Stomach smooth muscle (tissue), 2 donors: ENCODE measurements around the gene ZCCHC12.
"Not testable (repeated sequence)": the region's sequence is repeated elsewhere in the genome, so short reads cannot be mapped to it uniquely, and the experiment has no call there.

Experiments
- H3K27ac ChIP-seq: one replicate; pipeline ENCODE4 v1.7.0; 2013; ENCODE audit warnings: mild to moderate bottlenecking, low read length, inconsistent platforms
- H3K27me3 ChIP-seq, 2 donors: one replicate each; pipeline ENCODE4 v1.7.0; 2013; ENCODE audit warnings: low read length in 2 of 2; ENCODE audit not compliant: insufficient read depth in 2 of 2, control insufficient read depth in 1 of 2
- H3K36me3 ChIP-seq, 2 donors: one replicate each; pipeline ENCODE4 v1.7.0; 2013; ENCODE audit warnings: low read length in 2 of 2; ENCODE audit not compliant: control insufficient read depth in 2 of 2, insufficient read depth in 2 of 2
- H3K4me1 ChIP-seq: one replicate; pipeline ENCODE4 v1.7.0; 2013; ENCODE audit warnings: low read length; ENCODE audit not compliant: control insufficient read depth, insufficient read depth
- H3K4me3 ChIP-seq, 2 donors: one replicate each; pipeline ENCODE4 v1.7.0; 2013; ENCODE audit warnings: low read length in 2 of 2
- H3K9ac ChIP-seq, 2 donors: one replicate each; pipeline ENCODE4 v1.7.0; 2013; ENCODE audit warnings: low read length in 2 of 2, mild to moderate bottlenecking in 1 of 2
- H3K9me3 ChIP-seq, 2 donors: one replicate each; pipeline ENCODE4 v1.7.0; 2013; ENCODE audit warnings: low read length in 2 of 2; ENCODE audit not compliant: control insufficient read depth in 2 of 2
- donor health status: healthy.
- donor health status: Pancreatic carcinoma.

Gene ZCCHC12

DNA sequence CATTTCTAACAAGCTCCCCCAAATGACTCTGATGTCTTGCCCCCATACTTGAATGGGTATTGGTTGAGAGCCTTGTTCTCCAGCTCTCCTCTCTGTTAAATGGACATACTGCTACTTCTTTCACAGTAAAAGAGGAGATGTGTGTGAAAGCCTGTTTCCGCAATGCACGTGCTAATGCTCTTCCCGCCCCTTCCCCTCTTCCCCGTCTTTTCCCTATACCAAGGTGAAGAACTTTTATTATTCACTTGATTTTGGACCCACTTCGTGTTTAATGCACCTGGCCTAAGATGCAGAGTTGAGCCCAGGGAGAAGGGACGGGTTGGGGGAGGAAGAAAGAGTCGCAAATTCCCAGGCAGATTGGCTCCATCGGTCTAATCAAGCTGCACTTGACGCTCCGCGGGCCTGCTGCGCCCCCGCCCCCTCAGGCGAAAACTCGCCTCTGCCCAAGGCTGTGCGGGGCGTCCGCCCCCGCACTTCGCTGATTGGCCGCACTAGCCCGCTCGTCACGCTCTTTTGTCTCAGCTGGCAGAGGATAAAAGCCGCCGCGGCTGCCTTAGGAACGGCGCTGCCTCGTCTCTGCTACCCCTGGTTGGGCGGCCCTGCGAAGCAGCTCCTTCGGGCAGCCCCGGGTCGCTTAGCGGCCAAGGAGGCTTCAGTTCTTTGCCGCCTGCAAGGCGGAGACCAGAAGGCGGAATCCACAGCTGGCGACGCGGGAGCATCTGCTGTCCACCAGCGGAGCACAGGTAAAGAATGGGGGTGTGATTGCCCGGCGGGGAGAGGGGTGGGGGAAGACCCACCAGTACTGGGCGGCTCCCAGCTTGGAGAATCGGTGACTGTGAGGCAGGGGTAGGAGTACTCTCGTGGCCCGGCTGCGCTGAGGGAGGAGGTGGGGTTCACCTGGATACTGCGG lies at the start of gene ZCCHC12:
Gene ZCCHC12, plus strand, starts transcription at position 562 of the 910 bp plus-strand sequence. CDS start 1,421 bp downstream, outside the sequence.
- H3K4me1 ChIP-seq = peaks cover 12% of the 10 kb centered on the region
- peak within 1 kb of the TSS in 1 of 2 donors; percentile 65 for H3K4me3 ChIP-seq
- peaks cover 0 to 22% of the 10 kb centered on the region in 2 donors for H3K27me3 ChIP-seq
- no peak within 1 kb of the TSS for H3K9ac ChIP-seq
- H3K36me3 ChIP-seq = no peaks in the 10 kb centered on the region
- H3K27ac ChIP-seq = no peak within 1 kb of the TSS
- peaks cover 0 to 4% of the 10 kb centered on the region in 2 donors for H3K9me3 ChIP-seq

GRCh38 chrX:118779581-118779980 lies 44.0 kb upstream of the ZCCHC12 start:
- no peaks in the 10 kb centered on the region for H3K4me1 ChIP-seq
- H3K4me3 ChIP-seq = no peak overlapping the region
- H3K36me3 ChIP-seq = peaks cover 0 to 4% of the 10 kb centered on the region in 2 donors
- H3K27me3 ChIP-seq = peaks cover 0 to 2% of the 10 kb centered on the region in 2 donors
- H3K9me3 ChIP-seq = no peaks in the 10 kb centered on the region
- H3K27ac ChIP-seq = no peak overlapping the region
- H3K9ac ChIP-seq = no peak overlapping the region

DNA sequence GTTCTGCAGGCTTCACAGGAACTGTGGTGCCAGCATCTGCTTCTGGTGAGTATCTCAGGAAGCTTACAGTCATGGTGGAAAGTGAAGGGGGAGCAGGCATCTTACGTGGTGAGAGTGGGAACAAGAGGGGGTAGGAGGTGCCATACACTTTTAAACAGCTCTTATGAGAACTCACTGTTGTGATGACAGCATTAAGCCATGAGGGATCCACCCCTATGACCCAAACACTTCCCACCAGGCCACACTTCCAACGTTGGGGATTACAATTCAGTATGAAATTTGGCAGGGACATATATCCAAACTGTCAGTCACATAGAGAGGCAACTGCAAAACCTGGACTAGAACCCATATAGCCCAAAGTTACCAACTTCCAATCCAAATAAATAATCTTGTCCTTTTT lies 43.1 kb upstream of the ZCCHC12 start:
- H3K27ac ChIP-seq = peak overlapping the region; percentile 24
- peaks cover 0 to 2% of the 10 kb centered on the region in 2 donors for H3K27me3 ChIP-seq
- no peak overlapping the region for H3K4me3 ChIP-seq
- H3K36me3 ChIP-seq = peaks cover 0 to 4% of the 10 kb centered on the region in 2 donors
- no peak overlapping the region for H3K9ac ChIP-seq
- no peaks in the 10 kb centered on the region for H3K9me3 ChIP-seq
- no peaks in the 10 kb centered on the region for H3K4me1 ChIP-seq

DNA sequence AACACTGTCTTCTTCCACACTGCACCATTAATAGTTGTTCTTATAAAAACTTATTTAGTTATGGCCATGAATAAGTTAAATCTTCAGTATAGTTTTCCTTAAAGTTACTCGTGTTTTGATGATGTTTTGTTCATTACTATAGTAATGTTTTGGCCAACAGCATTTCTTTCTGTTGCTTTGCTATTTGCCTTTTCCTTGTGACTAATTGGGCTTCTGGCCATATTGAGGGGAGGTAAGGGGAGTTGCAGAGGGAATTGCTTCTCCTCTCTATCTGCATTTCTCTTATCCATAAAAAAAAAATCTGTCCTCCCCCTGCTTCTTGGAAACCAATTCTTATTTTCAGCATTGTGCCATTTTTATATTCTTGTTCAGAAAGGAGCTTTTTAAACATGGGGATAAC lies 42.7 kb upstream of the ZCCHC12 start:
- H3K9ac ChIP-seq = no peak overlapping the region

GRCh38 chrX:118795528-118796280 lies 27.9 kb upstream of the ZCCHC12 start:
- Histone ChIP-seq H3K4me1 (no peaks in the 10 kb centered on the region), H3K27ac (no peak overlapping the region), H3K36me3 (no peaks in the 10 kb centered on the region), H3K27me3 (no peaks in the 10 kb centered on the region), H3K9ac (no peak overlapping the region), H3K4me3 (no peak overlapping the region), H3K9me3 (no peaks in the 10 kb centered on the region)

More for the DNA sequence above, 42.7 kb upstream of the ZCCHC12 start:
- Histone ChIP-seq H3K4me1 (no peaks in the 10 kb centered on the region), H3K9me3 (no peaks in the 10 kb centered on the region), H3K27me3 (peaks cover 0 to 2% of the 10 kb centered on the region in 2 donors), H3K4me3 (no peak overlapping the region), H3K36me3 (peaks cover 0 to 4% of the 10 kb centered on the region in 2 donors), H3K27ac (no peak overlapping the region)

DNA sequence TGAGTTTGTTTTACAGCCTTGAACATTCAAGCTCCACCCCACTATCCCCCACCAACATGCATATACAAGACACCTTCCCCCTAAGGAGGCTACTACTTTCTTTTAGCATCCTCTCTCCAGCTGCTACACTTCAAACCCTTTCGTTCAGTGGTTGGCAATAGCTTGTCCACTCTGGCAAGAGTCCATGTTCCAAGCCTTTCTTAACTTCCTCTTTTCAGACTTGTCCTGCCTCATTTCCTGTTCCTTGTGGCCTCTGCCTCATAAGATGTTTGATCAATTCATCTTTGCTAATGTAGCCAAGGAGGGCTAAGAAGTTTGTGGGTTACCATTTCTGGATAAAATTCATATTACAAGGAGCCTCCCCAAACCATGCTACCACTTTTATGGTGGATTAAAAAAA lies 20.8 kb upstream of the ZCCHC12 start:
- H3K4me1 ChIP-seq = no peaks in the 10 kb centered on the region
- no peaks in the 10 kb centered on the region for H3K36me3 ChIP-seq
- no peak overlapping the region for H3K4me3 ChIP-seq
- H3K9ac ChIP-seq = no peak overlapping the region
- no peaks in the 10 kb centered on the region for H3K9me3 ChIP-seq
- H3K27me3 ChIP-seq = peaks cover 0 to 3% of the 10 kb centered on the region in 2 donors
- no peak overlapping the region for H3K27ac ChIP-seq

DNA sequence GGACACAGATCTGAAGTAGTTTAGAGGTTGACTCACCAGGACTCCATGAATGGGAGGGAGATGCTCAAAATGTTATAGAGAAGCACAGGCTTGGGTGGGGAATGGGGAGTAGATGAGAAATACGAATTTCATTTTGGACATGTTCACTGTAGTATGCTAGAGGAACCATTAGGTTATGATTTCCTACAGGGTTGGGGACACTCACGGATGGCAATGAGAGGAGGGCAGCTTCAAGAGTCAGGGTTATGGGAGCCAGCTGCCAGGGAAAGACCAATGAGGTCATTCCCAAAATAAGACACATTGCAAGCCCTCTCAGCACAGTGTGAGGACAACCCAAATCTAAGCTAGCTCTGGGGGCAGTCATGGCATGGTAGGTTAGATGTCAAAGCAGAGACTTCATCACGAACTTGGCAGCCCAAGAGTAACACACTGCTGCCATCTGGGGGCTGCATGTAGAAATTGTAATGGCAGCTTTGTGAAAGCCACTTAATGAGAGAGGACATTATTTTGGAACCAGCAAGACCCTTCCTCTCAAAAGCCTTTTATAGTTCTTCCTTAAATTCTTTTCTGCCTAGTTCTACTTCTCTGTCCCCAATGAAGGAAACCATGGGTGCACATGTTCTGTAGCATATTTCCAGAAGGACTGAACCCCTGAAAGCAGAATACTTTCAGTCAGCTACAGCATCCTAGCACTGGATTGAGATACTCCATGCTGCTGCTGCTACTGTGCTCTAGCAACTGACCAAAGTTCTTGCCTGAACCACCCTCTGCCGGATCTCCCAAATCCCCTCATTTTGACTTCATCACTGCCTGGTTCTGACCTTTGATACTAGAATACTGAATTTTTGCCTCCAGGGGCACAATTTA lies 16.2 kb upstream of the ZCCHC12 start:
- H3K4me3 ChIP-seq = no peak overlapping the region

GRCh38 chrX:118817257-118817656 lies 6.4 kb upstream of the ZCCHC12 start:
- H3K36me3 ChIP-seq, H3K4me1 ChIP-seq, H3K27ac ChIP-seq, H3K9ac ChIP-seq, H3K9me3 ChIP-seq, H3K4me3 ChIP-seq, H3K27me3 ChIP-seq: not testable (repeated sequence)

More for the DNA sequence above, 16.2 kb upstream of the ZCCHC12 start:
- no peaks in the 10 kb centered on the region for H3K4me1 ChIP-seq
- H3K9ac ChIP-seq = no peak overlapping the region
- no peaks in the 10 kb centered on the region for H3K36me3 ChIP-seq
- H3K27me3 ChIP-seq = peaks cover 0 to 5% of the 10 kb centered on the region in 2 donors
- no peaks in the 10 kb centered on the region for H3K9me3 ChIP-seq
- no peak overlapping the region for H3K27ac ChIP-seq

- no peaks in the 10 kb centered on the region for H3K36me3 ChIP-seq
- peaks cover 12% of the 10 kb centered on the region for H3K4me1 ChIP-seq
- no peak overlapping the region for H3K9ac ChIP-seq
- H3K27me3 ChIP-seq = peaks cover 0 to 22% of the 10 kb centered on the region in 2 donors
- peaks cover 0 to 4% of the 10 kb centered on the region in 2 donors for H3K9me3 ChIP-seq
- H3K4me3 ChIP-seq = peak overlapping the region in 1 of 2 donors; percentile 65
- H3K27ac ChIP-seq = no peak overlapping the region
These were observed 628 bp downstream of the ZCCHC12 start for GRCh38 chrX:118824173-118824730.

DNA sequence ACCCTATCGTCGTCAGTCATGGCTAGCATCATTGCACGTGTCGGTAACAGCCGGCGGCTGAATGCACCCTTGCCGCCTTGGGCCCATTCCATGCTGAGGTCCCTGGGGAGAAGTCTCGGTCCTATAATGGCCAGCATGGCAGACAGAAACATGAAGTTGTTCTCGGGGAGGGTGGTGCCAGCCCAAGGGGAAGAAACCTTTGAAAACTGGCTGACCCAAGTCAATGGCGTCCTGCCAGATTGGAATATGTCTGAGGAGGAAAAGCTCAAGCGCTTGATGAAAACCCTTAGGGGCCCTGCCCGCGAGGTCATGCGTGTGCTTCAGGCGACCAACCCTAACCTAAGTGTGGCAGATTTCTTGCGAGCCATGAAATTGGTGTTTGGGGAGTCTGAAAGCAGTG lies 1.6 kb downstream of the ZCCHC12 start:
- Histone ChIP-seq H3K9ac (no peak overlapping the region), H3K27me3 (peaks cover 0 to 22% of the 10 kb centered on the region in 2 donors), H3K4me1 (peaks cover 12% of the 10 kb centered on the region), H3K36me3 (no peaks in the 10 kb centered on the region), H3K4me3 (no peak overlapping the region), H3K9me3 (peaks cover 0 to 4% of the 10 kb centered on the region in 2 donors), H3K27ac (no peak overlapping the region)
